ENCODE results near the gene RHPN2.

The RHPN2 gene

DNA sequence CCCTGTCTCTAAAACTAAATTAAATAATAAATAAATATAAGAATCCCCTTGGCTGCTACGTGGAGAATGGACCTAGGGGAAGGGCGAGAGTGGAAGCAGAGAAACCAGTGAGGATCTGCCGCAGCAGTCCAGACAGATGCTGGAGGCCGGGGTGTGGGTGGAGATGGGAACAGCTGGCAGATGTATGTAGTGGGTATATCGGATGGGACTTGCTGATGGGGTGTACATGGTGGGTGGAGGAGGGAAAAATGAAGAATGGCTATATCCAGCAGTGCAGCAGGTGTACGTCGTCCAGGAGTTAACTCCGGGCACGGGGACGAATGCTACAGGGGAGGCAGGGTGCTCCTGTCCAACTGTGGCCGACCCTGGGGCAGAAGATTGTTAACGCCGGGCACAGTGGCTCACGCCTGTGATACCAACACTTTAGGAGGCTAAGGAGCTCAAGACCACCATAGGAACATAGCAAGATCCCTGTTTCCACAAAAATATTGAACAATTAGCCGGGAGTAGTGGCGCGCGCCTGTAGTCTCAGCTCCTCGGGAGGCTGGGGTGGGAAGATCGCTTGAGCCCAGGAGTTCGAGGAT lies 93.6 kb downstream of the RHPN2 start:
- Histone ChIP-seq H3K4me1 (ENCODE audit: control insufficient read depth, low read length) (peaks cover 14% of the 10 kb centered on the region), H3K4me2 (ENCODE audit: low read length) (peak overlapping the region; percentile 91), H4K20me1 (ENCODE audit: control insufficient read depth, insufficient read depth, low read depth, low read length) (no peaks in the 10 kb centered on the region), H3K27me3 (ENCODE audit: control insufficient read depth, low read length) (no peaks in the 10 kb centered on the region), H3K9me2 (replicated peaks; ENCODE audit: control insufficient read depth, low read length) (no peaks in the 10 kb centered on the region), H3K9me3 (ENCODE audit: control insufficient read depth, insufficient read depth, low read length) (no peaks in the 10 kb centered on the region), H3F3A (ENCODE audit: control insufficient read depth, insufficient read depth) (no peaks in the 10 kb centered on the region), H3K36me3 (ENCODE audit: control insufficient read depth, low read length) (peaks cover 3% of the 10 kb centered on the region; the same call in 1 of the 2 replicates), H3K4me3 (ENCODE audit: low read length) (peak overlapping the region; percentile 86), H3K79me2 (ENCODE audit: control insufficient read depth, low read length) (peaks cover 32% of the 10 kb centered on the region), H3K27ac (ENCODE audit: low read depth, low read length) (no peak overlapping the region)
- TF ChIP-seq, protein P1, sequence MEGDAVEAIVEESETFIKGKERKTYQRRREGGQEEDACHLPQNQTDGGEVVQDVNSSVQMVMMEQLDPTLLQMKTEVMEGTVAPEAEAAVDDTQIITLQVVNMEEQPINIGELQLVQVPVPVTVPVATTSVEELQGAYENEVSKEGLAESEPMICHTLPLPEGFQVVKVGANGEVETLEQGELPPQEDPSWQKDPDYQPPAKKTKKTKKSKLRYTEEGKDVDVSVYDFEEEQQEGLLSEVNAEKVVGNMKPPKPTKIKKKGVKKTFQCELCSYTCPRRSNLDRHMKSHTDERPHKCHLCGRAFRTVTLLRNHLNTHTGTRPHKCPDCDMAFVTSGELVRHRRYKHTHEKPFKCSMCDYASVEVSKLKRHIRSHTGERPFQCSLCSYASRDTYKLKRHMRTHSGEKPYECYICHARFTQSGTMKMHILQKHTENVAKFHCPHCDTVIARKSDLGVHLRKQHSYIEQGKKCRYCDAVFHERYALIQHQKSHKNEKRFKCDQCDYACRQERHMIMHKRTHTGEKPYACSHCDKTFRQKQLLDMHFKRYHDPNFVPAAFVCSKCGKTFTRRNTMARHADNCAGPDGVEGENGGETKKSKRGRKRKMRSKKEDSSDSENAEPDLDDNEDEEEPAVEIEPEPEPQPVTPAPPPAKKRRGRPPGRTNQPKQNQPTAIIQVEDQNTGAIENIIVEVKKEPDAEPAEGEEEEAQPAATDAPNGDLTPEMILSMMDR (IDR thresholded peaks at IDR 0.05; ENCODE audit: low read depth, low read length, poor library complexity, severe bottlenecking), result no peak
- no peak for TF ChIP-seq EZH2phosphoT487 (IDR thresholded peaks at IDR 0.05; ENCODE audit: borderline replicate concordance, low read length)

DNA sequence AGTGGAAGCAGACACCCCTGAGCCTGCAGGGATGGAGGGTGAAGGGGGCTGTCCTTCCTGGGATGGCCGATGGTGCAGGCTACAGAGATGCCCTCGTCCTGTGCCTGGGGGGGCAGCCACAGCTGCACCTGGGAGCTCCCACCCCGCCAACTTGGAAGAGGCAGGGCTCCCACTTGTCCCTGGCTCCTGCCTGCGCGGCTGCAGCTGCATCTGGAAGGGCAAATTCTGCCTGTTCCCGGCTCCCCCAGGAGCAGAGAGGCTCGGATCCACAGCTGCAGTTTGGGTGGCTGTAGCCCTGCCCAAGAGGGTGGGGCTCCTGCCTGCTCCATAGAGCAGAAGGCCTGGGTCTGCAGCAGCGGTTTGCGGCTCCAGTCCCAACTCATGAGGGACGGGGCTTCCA lies 95.1 kb downstream of the RHPN2 start:
- Histone ChIP-seq H3K27ac (ENCODE audit: low read depth, low read length) (no peak overlapping the region), H3K79me2 (ENCODE audit: control insufficient read depth, low read length) (peaks cover 32% of the 10 kb centered on the region), H4K20me1 (ENCODE audit: control insufficient read depth, insufficient read depth, low read depth, low read length) (no peaks in the 10 kb centered on the region), H3K4me2 (ENCODE audit: low read length) (no peak overlapping the region), H3F3A (ENCODE audit: control insufficient read depth, insufficient read depth) (no peaks in the 10 kb centered on the region), H3K4me3 (ENCODE audit: low read length) (no peak overlapping the region), H3K4me1 (ENCODE audit: control insufficient read depth, low read length) (peaks cover 14% of the 10 kb centered on the region), H3K9me2 (replicated peaks; ENCODE audit: control insufficient read depth, low read length) (no peaks in the 10 kb centered on the region), H3K36me3 (ENCODE audit: control insufficient read depth, low read length) (no peaks in the 10 kb centered on the region), H3K27me3 (ENCODE audit: control insufficient read depth, low read length) (no peaks in the 10 kb centered on the region), H3K9me3 (ENCODE audit: control insufficient read depth, insufficient read depth, low read length) (no peaks in the 10 kb centered on the region)
- TF ChIP-seq, protein P1 (IDR thresholded peaks at IDR 0.05; ENCODE audit: low read depth, low read length, poor library complexity, severe bottlenecking), result no peak
- TF ChIP-seq EZH2phosphoT487 (IDR thresholded peaks at IDR 0.05; ENCODE audit: borderline replicate concordance, low read length), result no peak

DNA sequence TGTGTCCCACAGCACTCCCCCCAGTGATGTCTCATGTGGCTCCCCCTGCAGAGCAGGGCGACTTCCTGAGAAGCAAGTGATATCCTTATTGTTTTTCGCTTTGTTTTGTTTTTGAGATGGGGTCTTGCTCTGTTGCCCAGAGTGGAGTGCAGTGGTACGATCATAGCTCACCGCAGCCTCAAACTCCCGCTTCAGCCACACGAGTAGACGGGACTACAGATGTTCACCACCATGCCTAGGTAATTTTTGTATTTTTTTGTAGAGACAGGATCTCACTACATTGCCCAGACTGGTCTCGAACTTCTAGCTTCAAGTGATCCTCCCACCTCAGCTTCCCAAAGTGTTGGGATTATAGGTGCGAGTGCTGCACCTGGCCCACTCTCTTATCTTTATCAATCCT lies 97.9 kb downstream of the RHPN2 start:
- Histone ChIP-seq H3K9me3 (ENCODE audit: control insufficient read depth, insufficient read depth, low read length) (no peaks in the 10 kb centered on the region), H3K4me2 (ENCODE audit: low read length) (no peak overlapping the region), H3K27me3 (ENCODE audit: control insufficient read depth, low read length) (no peaks in the 10 kb centered on the region), H3K4me1 (ENCODE audit: control insufficient read depth, low read length) (peaks cover 4% of the 10 kb centered on the region), H3K4me3 (ENCODE audit: low read length) (no peak overlapping the region), H3K36me3 (ENCODE audit: control insufficient read depth, low read length) (no peaks in the 10 kb centered on the region), H3K79me2 (ENCODE audit: control insufficient read depth, low read length) (peaks cover 26% of the 10 kb centered on the region), H3F3A (ENCODE audit: control insufficient read depth, insufficient read depth) (no peaks in the 10 kb centered on the region), H3K9me2 (replicated peaks; ENCODE audit: control insufficient read depth, low read length) (no peaks in the 10 kb centered on the region), H3K27ac (ENCODE audit: low read depth, low read length) (no peak overlapping the region), H4K20me1 (ENCODE audit: control insufficient read depth, insufficient read depth, low read depth, low read length) (no peaks in the 10 kb centered on the region)
- TF ChIP-seq, protein P1 (IDR thresholded peaks at IDR 0.05; ENCODE audit: low read depth, low read length, poor library complexity, severe bottlenecking), result no peak
- no peak for TF ChIP-seq EZH2phosphoT487 (IDR thresholded peaks at IDR 0.05; ENCODE audit: borderline replicate concordance, low read length)
